Lower lobe of right lung (tissue), 2 donors: Measurements from ENCODE around the gene NISCH. TPM values are rescaled to one million over a fixed set of nuclear protein-coding genes. Genes with fewer than 3 reads are reported as not detected.

ENCODE experiments used
- ATAC-seq, 2 donors: fragments of 200-7000 bp; cut with Tn5 transposase; one replicate each; pipeline ENCODE4 v1.9.1; 2020 to 2022; ENCODE audit warnings: mild to moderate bottlenecking in 2 of 2, moderate library complexity in 2 of 2
- DNase-seq: peaks from one replicate; pipeline ENCODE4 v3.0.0-alpha.2; 2020
- H3K27ac ChIP-seq: fragments of 200-600 bp; one replicate; pipeline ENCODE4 v1.8.0; 2022
- H3K27me3 ChIP-seq: fragments of 200-600 bp; one replicate; pipeline ENCODE4 v1.8.0; 2022; ENCODE audit warnings: low read depth
- H3K36me3 ChIP-seq: fragments of 200-600 bp; one replicate; pipeline ENCODE4 v1.8.0; 2022; ENCODE audit warnings: mild to moderate bottlenecking
- H3K4me1 ChIP-seq: fragments of 200-600 bp; one replicate; pipeline ENCODE4 v1.8.0; 2022
- H3K4me3 ChIP-seq: fragments of 200-600 bp; one replicate; pipeline ENCODE4 v1.8.0; 2022; ENCODE audit warnings: mild to moderate bottlenecking
- H3K9me3 ChIP-seq: fragments of 200-600 bp; one replicate; pipeline ENCODE4 v1.8.0; 2022
- CTCF ChIP-seq: fragments of 200-600 bp; IDR thresholded peaks from one replicate; pipeline ENCODE4 v1.8.0; 2022; ENCODE audit warnings: antibody characterized with exemption, mild to moderate bottlenecking
- intact Hi-C: fragments of 100-400 bp; cut with DNase I; formaldehyde crosslinking; loops from one replicate; pipeline ENCODE4 v1.11.0; 2022
- total RNA-seq: library from RNA; stranded (reverse); fragmentation: NEBNext Ultra II Directional; extraction: Animal tissue kit (Norgen Biotek cat#: 25700); gene quantifications from one replicate; pipeline ENCODE4 v1.2.1, GENCODE V29; 2021
- donor health status: DM: no; HTN: yes; CAD: no; lungs with severe emphysema.

NISCH gene
- total RNA-seq, 1 donor from 2014 or later, result 90.2 TPM

- DNase-seq, result no peak
- Histone ChIP-seq H3K27ac (no peak overlapping the region), H3K27me3 (no peaks in the 10 kb centered on the region), H3K4me1 (no peaks in the 10 kb centered on the region), H3K4me3 (no peak overlapping the region), H3K36me3 (peaks cover 29% of the 10 kb centered on the region), H3K9me3 (no peaks in the 10 kb centered on the region)
- intact Hi-C loops, result no loop called here
- TF ChIP-seq CTCF, result no peak
- no peak for ATAC-seq
These were observed 49.6 kb downstream of the NISCH start for GRCh38 chr3:52504977-52505376.

- intact Hi-C loops, result no loop called here
- Histone ChIP-seq H3K27ac (no peak overlapping the region), H3K36me3 (peaks cover 29% of the 10 kb centered on the region), H3K4me3 (no peak overlapping the region), H3K4me1 (no peaks in the 10 kb centered on the region), H3K9me3 (no peaks in the 10 kb centered on the region), H3K27me3 (no peaks in the 10 kb centered on the region)
- no peak for ATAC-seq
- no peak for DNase-seq
- TF ChIP-seq CTCF, result no peak
These were observed 51.0 kb downstream of the NISCH start for GRCh38 chr3:52506266-52506966.

DNA sequence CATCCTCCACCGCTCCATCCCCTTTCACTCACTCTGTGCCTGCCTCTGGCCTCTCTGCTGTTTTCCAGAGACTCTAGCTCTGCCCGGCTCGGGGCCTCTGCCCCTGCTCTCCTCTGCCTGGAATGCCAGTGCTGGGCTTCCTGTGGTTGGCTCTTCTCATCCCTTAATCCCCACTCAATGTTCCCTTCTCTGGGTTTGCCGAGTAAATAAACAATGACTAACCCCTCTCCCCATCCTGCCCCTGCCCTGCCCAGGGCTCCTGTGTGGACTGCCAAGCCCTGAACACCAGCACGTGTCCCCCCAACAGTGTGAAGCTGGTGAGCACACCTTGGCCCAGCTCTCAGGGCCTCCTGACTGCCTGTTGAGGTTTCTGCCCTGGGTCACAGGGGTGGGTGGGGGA is 52.0 kb downstream of the NISCH start:
- H3K36me3 ChIP-seq, result peaks cover 29% of the 10 kb centered on the region
- no peaks in the 10 kb centered on the region for H3K4me1 ChIP-seq
- no peak for TF ChIP-seq CTCF
- no peak overlapping the region for H3K4me3 ChIP-seq
- intact Hi-C loops, result no loop called here
- H3K27ac ChIP-seq, result no peak overlapping the region
- ATAC-seq (no peak), DNase-seq (no peak)
- H3K9me3 ChIP-seq, result no peaks in the 10 kb centered on the region
- H3K27me3 ChIP-seq, result no peaks in the 10 kb centered on the region

GRCh38 chr3:52509753-52510328 is 54.4 kb downstream of the NISCH start:
- Histone ChIP-seq H3K9me3 (no peaks in the 10 kb centered on the region), H3K27me3 (no peaks in the 10 kb centered on the region), H3K36me3 (peaks cover 32% of the 10 kb centered on the region), H3K4me1 (no peaks in the 10 kb centered on the region), H3K27ac (no peak overlapping the region), H3K4me3 (no peak overlapping the region)
- intact Hi-C loops, result no loop called here
- TF ChIP-seq CTCF, result peak; percentile 10
- ATAC-seq, result no peak
- DNase-seq, result no peak

DNA sequence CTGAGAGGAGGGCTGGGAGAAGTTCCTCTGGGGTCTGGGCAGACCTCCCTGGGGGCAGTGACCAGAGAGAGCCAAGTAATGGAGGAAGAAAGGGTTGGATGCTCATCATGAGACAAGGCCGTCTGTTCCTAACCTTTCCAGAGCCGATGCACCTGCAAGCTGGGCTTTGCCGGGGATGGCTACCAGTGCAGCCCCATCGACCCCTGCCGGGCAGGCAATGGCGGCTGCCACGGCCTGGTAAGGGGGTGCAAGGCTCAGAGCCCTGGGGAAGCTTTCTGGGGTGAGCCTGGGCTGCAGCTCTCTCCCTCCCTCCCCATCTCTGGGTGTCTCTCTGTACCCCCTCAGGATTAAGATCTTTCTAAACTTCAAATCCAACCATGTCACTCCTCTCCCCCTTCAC is 56.1 kb downstream of the NISCH start:
- TF ChIP-seq CTCF, result no peak
- Histone ChIP-seq H3K27me3 (no peaks in the 10 kb centered on the region), H3K9me3 (no peaks in the 10 kb centered on the region), H3K4me1 (no peaks in the 10 kb centered on the region), H3K36me3 (peaks cover 21% of the 10 kb centered on the region), H3K27ac (no peak overlapping the region), H3K4me3 (no peak overlapping the region)
- DNase-seq (no peak), ATAC-seq (no peak)
- intact Hi-C loops, result no loop called here
